ENCODE measurements around the gene CWF19L2. TPM values are rescaled to one million over a fixed set of nuclear protein-coding genes. Genes with fewer than 3 reads are reported as not detected.
"Not testable (repeated sequence)": the region's sequence is repeated elsewhere in the genome, so short reads cannot be mapped to it uniquely, and the experiment has no call there.

Gene CWF19L2
- total RNA-seq, 1 donor from 2014 or later: 17.3 TPM

GRCh38 chr11:107439586-107440167 is 17.9 kb downstream of the CWF19L2 start:
- intact Hi-C loops (cut with micrococcal nuclease): no loop called here

- intact Hi-C loops (cut with micrococcal nuclease): no loop called here
Measured at GRCh38 chr11:107438148-107438547, 19.5 kb downstream of the CWF19L2 start.

DNA sequence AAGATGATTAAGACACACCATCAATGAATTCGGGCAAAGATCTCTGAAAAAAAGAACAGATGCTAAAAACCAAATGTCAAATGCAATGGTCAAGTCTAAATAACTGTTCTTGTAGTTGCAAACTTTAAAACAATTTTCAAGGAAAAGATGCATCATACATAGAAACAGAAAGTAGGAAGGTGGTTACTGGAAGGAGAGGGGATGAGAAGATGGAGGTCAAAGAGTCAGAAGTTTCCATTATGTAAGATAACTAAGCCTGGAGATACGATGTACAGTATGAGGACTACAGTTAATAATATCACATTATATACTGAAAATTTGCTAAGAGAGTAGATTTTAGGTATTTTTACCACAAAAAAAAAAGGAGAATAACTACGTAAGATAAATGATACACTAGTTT is 27.1 kb downstream of the CWF19L2 start:
- intact Hi-C loops (cut with micrococcal nuclease): no loop called here

DNA sequence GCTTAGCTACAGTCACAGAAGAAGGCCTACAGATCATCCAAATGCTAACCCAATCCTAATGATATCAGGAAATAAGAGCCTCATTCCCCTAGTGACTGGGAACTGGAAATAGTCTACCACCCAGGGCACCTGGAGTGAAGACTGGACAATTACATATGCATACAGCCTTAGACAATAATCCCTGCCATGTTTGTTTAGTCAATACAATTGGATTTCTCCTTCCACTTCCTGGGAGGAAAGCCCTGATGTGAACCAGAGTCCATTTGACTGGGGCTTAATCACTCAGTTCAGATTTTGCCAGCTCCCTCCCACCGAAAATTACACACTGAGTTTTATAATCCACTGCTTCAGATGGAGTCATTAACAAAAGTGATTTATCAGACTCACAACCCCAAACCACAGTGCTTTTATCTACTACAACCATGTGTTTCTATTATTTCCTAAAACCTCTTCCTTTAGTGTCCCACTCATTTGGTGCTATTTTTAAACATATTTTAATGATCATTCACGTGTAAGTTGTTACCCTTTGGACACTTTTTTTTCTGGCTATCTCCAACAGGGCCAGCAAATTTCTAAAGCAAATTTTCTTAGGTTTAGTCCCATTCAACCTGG is 29.9 kb downstream of the CWF19L2 start:
- intact Hi-C loops (cut with micrococcal nuclease): no loop called here

DNA sequence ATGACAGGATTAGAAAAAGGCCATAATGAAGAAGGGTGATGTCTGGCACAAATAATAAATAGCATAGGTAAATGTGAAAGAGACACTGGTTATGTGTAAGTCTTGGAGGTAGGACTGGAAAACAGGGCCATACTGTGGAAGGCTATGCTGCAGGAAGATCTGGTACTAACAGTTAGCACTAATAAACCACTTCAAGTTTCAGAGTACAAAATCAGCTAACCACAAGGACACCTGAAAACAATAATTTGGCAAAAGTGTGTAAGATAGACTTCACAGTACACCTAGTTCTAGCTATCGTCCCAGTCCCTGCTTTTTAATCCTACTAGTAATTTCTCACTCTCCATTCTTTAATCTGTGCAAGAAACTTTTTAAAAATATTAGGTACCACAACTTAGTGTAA is 44.3 kb downstream of the CWF19L2 start:
- intact Hi-C loops (cut with micrococcal nuclease): no loop called here

- intact Hi-C loops (cut with micrococcal nuclease): no loop called here
Measured at GRCh38 chr11:107408762-107409211, 48.8 kb downstream of the CWF19L2 start.

DNA sequence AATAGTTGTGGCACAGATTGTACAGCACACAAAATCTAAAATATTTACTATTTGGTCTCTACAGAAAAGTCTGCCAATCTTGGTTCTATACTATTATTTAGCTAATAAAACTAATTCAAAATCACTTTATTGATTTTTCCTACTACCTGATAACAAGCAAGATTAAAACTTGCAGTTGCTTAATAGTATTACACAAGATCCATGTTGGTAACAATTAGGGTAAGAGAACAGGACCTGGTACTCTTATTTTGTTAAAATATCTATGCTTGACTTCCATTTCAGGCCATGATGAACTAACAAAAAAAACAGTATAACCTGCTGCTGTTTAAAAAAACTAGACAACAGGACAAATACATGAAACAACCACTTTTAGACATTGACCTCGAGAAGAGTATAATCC is 52.4 kb downstream of the CWF19L2 start:
- intact Hi-C loops (cut with micrococcal nuclease): no loop called here

- intact Hi-C loops (cut with micrococcal nuclease): not testable (repeated sequence)
Measured at GRCh38 chr11:107401131-107401530, 56.5 kb downstream of the CWF19L2 start.

DNA sequence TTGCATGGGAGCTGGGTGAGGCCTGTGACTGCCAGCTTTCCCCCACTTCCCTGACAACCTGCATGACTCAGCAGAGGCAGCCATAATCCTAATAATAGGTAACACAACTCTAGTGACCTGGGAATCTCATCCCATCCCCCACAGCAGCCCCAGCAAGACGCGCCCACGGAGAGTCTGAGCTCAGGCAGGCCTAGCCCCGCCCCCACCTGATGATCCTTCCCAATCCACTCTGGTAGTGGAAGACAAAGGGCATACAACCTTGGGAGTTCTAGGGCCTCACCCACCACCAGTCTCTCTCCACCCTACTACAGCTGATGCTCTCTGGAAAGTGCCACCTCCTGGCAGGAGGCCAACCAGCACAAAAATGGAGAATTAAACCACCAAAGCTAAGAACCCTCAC is 60.3 kb downstream of the CWF19L2 start:
- intact Hi-C loops (cut with micrococcal nuclease): no loop called here

DNA sequence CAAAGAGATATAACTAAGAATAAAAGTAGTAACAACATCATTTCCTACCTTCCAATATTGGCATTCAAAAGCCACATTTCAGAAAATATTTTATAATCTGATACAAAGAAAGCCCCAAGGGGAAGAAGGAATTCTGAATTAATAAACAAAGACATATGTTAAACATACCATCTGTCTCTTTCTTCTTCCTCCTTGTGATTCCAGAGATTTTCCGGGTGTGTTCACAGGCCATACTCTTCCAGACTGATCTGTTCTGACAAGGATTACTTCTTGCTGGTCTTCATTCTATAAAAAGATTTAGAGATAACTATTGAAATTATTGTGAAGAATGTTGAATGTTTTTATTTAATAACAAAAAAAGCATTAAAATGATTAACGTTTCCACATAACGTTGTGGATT is 65.0 kb downstream of the CWF19L2 start:
- intact Hi-C loops (cut with micrococcal nuclease): no loop called here

DNA sequence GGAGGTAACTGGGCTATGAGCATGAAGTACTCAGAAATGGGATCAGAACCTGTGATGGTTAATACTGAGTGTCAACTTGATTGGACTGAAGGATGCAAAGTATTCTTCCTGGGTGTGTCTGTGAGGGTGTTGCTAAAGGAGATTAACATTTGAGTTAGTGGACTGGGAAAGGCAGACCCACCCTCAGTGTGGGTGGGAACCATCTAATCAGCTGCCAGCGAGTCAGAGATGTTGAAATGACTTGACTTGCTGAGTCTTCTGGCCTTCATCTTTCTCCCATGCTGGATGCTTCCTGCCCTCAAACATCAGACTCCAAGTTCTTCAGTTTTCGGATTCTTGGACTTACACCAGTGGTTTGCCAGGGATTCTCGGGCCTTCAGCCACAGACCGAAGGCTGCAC is 66.9 kb downstream of the CWF19L2 start:
- intact Hi-C loops (cut with micrococcal nuclease): not testable (repeated sequence)

DNA sequence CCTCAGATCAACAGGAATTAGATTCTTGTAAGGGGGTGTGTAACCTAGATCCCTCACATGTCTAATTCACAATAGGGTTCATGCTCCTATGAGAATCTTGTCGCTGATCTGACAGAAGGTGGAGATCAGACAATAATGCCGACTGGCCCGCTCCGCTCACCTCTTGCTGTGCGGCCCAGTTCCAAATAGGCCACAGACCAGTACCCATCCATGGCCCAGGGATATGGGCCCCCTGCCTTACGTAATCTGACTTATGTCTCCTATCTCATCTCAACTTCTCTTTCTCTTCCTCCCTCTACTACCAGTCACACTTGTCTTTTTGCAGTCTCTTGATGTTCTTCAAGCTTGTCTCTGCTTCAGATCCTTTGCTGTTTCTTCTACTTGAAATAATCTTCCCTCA is 70.0 kb downstream of the CWF19L2 start:
- intact Hi-C loops (cut with micrococcal nuclease): no loop called here

DNA sequence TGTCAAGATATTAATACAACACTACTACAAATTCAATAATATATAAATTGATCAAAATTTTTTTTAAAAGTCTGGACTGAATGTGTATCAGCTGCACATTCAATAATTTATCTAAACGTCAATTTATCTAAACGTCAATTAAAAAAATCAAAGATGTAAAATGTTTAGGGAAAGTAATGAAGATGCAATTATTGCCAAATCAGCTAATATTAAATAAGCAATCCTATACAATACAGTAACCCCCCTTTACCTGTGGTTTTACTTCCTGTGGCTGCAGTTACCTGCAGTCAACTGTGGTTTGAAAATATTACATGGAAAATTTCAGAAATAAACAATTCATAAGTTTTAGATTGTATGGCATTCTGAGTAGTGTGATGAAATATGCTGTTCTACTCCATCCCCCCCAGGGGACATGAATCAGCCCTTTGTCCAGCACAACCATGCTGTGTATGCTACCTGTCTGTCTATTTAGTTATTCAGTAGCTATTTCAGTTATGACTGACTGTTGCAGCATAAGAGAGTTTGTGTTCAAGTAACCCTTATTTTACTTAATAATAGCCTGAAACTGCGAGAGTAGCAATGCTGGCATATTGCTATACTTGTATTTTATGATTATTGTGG is 72.2 kb downstream of the CWF19L2 start:
- intact Hi-C loops (cut with micrococcal nuclease): no loop called here

- intact Hi-C loops (cut with micrococcal nuclease): no loop called here
Measured at GRCh38 chr11:107384144-107384852, 73.3 kb downstream of the CWF19L2 start.

DNA sequence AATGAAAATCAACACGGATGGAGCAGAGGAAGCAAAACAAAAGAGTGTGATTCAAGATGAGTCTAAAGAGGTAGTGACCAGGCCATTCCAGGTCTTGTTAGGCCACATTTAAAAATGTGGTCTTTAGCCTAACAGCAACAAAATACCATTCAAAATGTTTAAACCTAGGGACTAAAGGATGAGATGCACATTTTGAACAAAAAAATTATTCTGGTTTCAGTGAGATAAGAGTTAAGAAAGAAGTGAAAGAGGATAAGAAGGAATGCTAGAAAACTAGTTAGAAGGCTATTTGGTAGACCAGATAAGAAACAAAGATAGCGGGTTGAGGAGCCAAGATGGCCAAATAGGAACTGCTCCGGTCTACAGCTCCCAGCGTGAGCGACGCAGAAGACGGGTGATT is 85.2 kb downstream of the CWF19L2 start:
- intact Hi-C loops (cut with micrococcal nuclease): no loop called here

DNA sequence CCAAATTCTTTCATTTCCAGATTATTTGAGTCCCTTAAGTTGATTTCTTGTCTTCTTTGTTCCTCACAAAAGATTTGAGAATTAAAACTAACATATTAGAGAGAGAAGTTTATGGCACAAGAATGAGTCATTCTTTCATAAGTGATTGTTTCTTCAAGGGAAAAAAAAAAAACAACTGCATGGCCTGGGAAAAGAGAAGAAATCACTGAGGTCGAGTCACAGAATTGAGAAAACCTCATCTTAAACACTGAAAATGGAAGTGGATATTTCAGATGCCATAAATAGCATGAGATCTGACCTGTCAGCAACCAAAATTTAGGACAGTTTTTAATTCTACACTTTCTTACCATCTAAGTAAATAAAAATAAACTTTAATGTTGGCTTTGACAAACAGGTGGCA is 87.2 kb downstream of the CWF19L2 start:
- intact Hi-C loops (cut with micrococcal nuclease): no loop called here

- intact Hi-C loops (cut with micrococcal nuclease): no loop called here
Measured at GRCh38 chr11:107359701-107360100, 97.9 kb downstream of the CWF19L2 start.

- intact Hi-C loops (cut with micrococcal nuclease): no loop called here
Measured at GRCh38 chr11:107357877-107358276, 99.7 kb downstream of the CWF19L2 start.

GRCh38 chr11:107354780-107355179 is 102.8 kb downstream of the CWF19L2 start:
- intact Hi-C loops (cut with micrococcal nuclease): no loop called here

GRCh38 chr11:107337917-107338316 is 119.7 kb downstream of the CWF19L2 start:
- intact Hi-C loops (cut with micrococcal nuclease): no loop called here

GRCh38 chr11:107331728-107332127 is 125.9 kb downstream of the CWF19L2 start:
- intact Hi-C loops (cut with micrococcal nuclease): no loop called here

- intact Hi-C loops (cut with micrococcal nuclease): no loop called here
Measured at GRCh38 chr11:107329164-107329563, 128.5 kb downstream of the CWF19L2 start.

All from T-helper 2 cell treated with Interferon-gamma antibody and Interleukin-4, amounts not matched to agents 100 ng/mL and 5 ng/mL, for 36 hours (primary cell).